Embryonic facial prominence (tissue), 1 donor: Measurements from ENCODE around the gene GPR4.
"Not testable (repeated sequence)": the region's sequence is repeated elsewhere in the genome, so short reads cannot be mapped to it uniquely, and the experiment has no call there.

ENCODE experiments used
- DNase-seq: peaks from one replicate; pipeline ENCODE4 v3.0.0-alpha.2; 2016; ENCODE audit errors: extremely low spot score

The GPR4 gene

GRCh38 chr19:45601524-45602374, at the start of gene GPR4:
TSS of gene GPR4 (minus strand) at chr19:45602212. CDS start at chr19:45591866, 10,346 bp downstream.
- no peak for DNase-seq

GRCh38 chr19:45650722-45651121, 48.7 kb upstream of the GPR4 start:
- no peak for DNase-seq

- no peak for DNase-seq
Observed at GRCh38 chr19:45646345-45646698, 44.3 kb upstream of the GPR4 start.

DNA sequence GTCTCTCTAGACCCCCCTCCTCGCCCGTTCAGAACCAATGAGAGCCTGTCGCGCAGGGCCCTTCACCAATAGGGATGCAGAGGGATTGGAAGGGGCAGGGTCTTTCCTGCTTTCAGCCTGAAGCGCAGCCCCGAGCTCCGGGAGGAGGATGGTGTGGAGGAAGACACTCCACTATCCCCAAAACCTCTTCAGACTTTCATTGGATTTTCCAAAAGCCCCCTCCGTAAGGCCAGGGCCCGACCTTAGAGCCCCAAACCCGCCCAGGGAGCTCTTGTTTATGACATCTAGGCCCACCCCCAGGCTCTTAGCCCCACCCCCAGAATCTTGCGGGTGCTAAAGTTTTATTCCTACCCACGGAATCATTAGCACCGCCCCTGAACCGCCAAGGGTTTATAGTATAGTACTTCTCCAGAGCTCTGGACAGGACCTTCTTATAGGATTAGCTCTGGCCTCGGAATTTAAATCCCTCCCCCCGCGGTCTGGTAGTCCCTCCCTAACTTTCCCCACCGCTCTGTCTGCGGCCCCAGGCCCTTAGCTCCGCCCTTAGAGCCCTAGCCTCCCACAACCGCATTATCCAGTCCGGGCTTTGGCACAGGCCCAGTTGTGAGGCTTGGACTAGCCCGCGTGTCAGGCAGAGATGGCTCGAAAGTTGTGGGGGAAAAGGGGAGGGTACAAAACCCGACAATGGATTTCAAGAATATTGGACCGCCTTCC, 43.8 kb upstream of the GPR4 start:
- peak; percentile 58 for DNase-seq

DNA sequence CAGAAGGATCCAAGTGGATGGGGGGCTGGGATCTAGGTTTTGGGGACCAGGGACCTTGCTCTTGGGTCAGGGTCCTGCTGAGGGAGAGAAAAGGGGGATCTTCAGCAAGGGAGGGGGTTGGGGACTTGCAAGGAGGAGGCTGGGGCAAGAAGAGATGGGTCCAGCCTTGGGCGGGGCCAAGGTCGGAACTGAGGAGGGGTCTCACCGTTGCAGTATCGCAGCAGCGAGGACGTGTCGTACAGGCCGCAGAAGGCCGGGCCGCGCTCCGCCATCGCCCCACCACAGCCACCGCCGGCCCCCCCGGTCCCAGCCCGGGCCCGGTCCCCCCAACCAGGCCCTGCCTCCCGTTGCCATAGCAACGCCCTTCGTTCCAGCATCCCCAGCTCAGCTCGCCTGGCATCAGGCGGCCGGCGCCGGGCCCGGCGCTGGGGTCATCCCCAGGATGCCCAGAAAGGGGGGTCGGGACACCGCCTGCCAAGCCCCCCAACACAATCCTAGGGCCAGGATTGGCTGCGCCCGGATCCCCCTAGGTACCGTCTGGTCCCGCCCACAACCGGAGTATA, 43.1 kb upstream of the GPR4 start:
- no peak for DNase-seq

GRCh38 chr19:45643927-45644771, 42.1 kb upstream of the GPR4 start:
- no peak for DNase-seq

DNA sequence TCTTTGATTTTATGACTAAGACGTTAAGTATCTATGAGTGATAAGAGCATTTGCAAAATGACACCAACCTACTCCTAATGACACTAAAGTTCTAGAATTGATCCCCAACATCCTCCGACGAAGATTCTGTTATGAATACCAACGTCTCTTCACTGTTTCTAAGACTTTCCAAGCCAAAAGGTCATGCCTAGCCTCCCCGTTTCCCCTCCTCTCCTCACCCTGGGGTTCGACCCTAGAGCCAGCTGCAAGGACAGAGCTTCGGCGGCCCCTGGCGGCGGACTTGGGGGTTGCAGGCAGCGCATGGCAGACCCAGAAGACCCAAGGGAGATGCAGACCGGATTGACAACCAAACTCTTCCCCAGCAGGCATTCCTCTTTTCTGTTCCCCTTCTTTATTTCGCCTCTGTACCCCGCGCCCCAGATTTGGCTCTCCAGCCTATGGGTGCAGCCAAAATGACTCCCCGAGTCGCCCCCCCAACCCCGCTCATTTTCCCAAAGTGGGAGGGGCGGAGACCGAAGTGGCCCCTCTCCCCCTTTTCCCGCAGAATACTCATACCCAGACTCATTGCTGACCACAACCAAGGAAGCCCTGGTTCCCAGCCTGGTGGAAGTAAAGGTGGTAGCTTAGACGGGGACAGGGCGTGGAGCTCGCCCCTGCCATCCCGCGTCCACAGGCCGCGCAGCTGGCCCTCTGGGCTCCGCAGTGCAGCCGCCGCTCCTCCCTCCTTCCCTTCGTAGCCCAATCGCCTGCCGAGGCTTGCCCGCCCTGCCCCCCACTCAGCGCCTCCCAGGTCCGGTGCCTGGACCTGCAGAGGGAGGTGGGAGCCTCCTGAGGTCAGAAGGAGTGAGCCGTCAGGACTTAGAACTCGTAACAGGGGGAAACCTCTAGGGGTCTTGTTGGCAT, 41.3 kb upstream of the GPR4 start:
- DNase-seq: peak; percentile 74

DNA sequence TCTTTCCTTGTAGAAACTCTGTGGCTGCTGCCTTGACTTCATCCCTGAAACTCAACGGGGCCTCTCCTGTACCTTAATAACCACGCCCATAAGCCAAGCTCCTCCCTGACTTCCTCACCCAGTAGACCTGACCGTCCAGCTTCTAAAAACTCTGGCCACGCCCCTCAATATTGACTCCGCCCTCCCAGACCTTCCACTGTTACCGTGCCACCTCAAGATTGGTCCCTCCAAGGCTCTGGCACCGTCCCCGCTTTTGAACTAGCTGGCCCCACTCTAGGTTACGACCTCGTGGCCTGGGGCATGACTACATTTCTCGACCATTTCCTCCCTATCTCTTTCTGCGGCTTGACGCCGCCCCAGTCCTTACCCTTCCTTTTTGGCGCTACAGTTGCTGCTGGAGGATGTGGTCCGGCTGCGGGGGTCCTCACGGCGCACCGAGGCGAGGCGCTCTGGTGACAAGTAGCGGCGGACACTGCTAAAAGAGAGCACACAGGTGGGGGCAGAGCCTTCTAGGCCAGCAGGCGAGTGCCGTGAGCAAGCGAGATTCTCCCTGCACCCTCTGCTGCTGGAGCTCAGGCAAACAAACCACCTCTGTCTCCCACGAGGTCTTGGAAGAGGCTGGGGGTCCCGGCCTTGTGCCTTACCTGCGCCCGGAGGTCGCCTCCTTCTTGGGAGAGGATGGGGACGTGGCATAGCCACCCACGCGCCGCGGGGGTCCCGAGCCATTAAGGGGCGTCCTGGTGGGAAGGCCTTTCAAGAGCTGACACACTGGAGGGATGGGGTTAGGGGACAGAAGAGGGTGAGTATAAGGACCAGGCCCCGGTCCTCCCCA, 39.5 kb upstream of the GPR4 start:
- DNase-seq: no peak

DNA sequence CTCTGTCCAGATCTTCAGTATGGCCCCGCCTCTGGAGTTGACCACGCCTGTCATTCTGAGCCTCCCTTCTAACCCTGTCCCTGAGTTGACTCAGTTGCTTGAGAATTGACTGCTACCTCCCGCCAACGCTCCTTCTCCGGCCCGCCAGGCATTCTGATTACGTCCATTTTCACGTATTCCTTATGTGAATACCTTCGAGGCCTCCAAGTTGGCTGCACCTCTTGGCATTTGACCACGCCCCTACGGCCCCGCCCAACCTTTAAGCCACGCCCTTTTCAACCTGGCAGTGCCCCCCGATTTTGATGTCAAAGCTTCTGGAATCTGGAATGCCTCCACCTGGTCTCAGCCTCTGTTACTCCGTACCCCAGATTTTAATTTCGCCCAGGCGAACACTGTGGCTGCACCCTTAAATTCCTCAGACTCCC, 38.8 kb upstream of the GPR4 start:
- DNase-seq: no peak

- no peak for DNase-seq
Observed at GRCh38 chr19:45638930-45639729, 37.1 kb upstream of the GPR4 start, which contains the start of gene EML2. TSS of gene EML2 (minus strand) at chr19:45639397. CDS start at chr19:45639376, 21 bp downstream.

DNA sequence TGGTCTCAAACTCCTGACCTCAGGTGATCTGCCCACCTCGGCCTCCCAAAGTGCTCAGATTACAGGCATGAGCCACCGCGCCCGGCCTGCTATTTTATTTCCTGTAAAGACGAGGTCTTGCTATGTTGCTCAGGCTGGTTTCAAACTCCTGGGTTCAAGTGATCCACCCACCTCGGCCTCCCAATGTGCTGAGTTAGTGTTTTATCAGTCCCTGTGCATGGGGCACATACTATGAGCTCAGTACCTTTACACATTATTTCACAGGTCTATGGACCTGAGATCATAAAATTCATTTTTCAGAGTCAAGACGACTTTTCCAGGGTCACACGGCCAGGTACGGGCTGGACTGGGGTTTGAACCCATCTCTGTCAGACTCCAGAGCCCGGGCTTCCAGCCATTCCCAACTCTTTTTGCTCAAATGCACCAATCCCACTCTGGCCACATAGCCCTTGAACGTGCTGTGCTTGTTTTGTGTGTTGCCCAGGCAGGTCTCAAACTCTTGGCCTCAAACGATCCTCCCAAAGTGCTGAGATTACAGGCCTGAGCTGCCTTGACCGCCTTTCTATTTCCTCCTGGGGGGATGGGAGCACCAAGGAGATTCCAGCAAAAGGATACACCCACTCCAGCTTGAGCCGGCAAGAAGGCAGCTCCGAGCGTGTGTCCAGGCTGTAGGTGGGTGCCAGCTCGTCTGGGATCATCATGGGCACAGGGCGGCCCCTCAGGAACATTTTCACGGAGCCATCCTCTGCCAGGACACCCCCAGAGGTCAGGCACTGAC, 36.1 kb upstream of the GPR4 start:
- DNase-seq: no peak

GRCh38 chr19:45636902-45637301, 34.9 kb upstream of the GPR4 start:
- DNase-seq: no peak

DNA sequence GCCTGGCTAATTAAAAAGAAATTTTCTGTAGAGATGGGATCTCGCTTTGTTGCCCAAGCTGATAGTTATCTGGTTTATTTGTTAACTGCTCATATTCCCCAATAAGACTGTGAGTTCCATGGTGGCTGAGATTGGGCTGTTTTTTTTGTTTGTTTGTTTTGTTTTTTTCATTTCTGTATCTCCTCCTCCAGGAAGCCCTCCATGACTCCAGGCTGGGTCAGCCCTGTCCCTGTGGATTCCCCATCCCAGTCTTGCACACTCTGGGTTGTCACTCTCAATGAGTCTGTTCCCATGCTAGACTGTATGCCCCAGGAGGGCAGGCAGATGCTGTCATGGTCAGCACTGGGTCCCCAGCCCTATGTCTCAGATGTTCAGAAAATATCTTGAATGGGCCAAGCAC, 34.3 kb upstream of the GPR4 start:
- no peak for DNase-seq

GRCh38 chr19:45632468-45633196, 30.6 kb upstream of the GPR4 start:
- DNase-seq: no peak

GRCh38 chr19:45630463-45630862, 28.5 kb upstream of the GPR4 start:
- DNase-seq: no peak

- no peak for DNase-seq
Observed at GRCh38 chr19:45629704-45630103, 27.7 kb upstream of the GPR4 start.

DNA sequence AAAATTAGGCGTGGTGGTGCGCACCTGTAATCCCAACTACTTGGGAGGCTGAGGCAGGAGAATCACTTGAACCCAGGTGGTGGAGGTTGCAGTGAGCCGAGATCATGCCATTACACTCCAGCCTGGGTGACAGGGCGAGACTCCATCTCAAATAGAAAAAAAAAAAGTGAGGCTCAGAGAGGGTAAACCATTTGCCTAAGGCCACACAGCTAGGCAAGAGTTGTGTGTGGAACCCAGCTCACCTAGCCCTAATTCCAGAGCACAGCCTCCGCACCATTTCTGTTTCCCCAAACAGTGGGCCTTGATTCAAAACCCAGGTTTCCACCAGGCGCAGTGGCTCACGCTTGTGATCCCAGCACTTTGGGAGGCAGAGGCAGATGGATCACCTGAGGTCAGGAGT, 26.2 kb upstream of the GPR4 start:
- not testable (repeated sequence) for DNase-seq

GRCh38 chr19:45623984-45624383, 22.0 kb upstream of the GPR4 start:
- DNase-seq: no peak
